NCI-H2196 (cell line): ENCODE results near the gene AP5B1.

ENCODE experiments used
- DNase-seq: peaks from one replicate; lab custom pipeline; 2025; ENCODE audit not compliant: unreplicated experiment; lab: John Stamatoyannopoulos, UW

Gene AP5B1

DNA sequence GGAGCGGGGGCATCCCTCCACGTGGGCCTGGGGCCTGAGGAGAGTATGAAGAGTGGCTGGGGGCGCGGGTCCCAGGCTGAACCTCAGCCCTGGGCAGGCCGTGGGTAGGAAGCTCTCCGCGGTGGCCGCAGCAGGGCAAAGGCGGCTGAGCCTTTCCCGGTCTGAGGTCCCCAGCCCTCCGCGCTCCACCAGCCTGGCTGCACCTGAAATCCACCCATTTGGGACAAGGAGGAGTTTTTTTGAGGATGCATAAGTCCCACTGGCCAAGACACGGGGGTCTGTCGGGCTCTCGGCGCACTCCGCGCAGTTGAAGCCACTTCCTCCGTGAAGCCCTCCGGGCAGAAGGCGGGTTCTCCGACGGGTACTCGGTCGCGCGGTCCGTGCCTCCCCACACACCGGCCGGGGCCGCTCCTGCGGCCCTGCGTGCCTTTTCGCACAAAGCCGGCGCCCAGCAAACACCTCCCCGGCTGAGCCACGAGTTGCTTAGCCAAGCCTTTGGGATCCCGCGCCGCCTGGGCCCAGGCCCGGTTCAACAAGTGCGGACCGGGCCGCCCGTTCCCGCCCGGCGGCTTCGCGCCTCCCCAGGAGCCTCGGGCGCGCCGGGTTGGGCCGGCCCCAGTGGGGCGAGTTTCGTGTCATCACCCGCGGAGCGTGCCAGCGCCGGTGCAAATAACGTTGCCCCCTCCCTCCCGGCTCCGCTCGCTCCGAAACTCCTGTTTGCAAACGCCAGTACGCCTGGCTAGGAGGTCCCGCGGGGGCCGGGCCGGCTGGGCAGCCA lies 5.4 kb upstream of the AP5B1 start:
- no peak for DNase-seq

DNA sequence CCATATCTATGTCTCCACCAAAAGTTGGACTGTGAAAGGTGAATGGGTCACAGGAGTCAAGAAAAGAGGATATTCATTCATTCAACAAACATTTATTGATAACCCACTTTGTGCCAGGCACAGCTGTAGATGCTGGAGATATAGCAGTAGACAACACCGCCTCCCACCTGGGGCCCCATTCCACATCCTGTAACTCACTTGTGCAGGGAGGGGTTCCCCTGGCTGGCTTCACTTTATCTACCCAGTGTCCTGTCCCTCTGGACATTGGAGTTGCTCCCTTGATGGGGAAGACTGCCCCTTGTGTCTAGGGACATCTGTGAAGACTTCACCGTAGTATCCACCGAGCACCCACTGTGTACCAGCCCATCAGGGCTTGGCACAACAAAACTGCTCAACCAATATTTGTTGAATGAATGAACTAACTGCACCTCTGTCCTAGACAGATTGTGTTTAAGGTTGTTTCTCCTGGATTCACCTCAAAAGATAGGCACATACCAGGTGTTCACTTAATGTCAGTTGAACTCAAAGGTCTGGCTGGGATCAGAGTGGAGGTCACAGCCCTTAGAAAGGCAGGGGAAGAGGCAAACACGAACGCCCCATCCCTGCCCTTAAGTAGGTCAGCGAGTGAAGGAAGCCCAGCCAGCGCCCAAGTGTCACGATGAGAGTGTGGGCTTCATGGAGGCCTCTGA lies 4.7 kb upstream of the AP5B1 start:
- DNase-seq: no peak

DNA sequence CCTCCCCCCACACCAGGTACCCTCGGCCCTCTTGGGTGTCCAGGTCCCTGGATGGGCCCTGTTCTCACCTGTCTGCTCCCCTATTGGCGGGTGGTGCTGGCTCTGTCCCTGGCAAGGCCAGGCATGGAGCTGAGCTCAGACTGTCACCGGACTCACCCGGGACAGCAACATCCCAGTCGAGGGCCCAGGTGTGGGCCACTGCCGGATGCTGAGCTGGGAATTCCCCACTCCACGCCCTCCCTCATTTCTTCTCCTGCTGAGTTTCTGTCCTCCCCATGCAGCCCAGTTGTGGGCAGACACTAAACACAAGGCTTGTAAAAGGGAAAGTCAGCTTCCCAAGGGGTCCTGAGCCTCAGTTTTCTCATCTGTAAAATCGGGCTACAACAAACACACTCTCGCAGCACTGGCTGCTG lies 2.0 kb upstream of the AP5B1 start:
- DNase-seq: no peak

DNA sequence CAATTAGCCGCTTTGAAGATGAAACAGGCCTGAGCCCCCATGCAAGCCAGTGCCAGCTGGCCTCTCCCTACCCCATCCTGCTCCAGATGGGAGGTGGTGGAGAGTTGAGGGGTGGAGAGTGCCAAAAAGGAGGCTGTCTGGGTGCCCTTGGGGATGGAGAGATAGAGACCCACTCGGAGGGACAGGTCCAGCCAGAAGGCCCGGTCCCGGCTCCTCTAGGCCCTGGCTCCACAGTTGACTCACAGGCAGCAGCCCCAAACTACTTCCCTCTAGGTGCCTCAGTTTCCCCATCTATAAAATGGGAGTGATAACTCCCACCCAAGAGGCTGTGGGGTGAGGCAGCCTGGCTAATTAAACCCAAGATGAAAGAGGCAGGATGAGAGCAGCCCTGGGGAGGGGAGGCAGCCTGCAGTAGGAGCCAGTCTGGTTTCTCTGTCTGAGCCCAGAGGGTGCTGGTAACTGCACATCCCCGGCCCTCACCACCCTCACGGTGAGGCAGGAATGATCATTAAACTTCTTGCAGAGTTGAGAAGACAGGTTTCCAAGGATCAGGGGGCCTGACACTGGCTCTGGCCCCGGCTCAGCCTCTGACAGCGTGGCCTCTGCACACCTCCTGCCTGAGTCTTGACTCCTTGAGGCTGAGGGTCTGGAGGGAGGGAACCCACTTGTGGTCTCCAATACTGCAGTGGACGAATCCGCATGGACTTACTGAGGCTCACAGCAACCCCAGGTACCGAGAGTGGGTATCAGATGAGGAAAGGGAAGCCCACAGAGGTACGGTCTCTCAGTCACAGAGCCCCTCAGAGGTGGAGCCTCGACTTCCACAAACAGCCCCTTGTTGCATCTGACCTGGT lies 1.4 kb upstream of the AP5B1 start:
- no peak for DNase-seq

DNA sequence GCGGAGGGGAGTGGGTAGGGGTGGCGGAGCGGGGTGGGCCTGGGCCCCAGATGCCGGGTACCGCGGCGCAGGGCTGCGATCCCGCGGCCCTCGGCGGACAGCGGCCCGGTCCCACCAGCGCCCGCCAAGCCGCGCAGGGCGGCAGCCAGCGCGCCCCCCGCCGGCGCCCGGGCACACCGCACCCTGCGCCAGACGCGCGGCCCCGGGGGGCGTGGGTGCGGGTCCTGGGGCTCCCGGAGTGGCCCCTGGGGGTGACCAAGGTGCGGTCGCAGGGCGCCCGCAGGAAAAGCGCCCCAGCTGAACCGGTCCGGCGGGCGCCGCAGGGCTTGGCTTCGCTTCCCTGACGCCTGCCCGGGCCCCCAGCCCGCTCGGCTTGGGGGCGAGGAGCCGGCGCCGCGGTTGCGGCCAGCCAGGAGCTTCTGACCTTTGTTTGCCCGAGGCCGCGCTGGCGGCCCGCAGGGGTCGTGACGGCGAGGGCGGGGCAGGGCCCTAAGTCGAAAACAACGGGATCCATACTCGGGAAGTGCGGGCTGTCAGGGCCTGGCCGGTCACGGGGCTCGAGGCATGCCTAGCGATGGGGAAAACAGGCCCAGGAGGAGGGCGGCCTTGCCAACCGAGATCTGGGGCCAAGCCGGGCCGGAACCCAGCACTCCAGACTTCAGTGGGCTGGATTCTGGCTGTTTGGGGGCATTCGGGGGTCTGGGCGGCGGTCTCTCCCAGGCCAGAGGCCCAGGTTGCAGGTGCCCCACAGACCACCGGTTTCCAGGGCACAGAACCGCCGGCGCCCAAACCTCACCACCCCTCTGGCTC lies 581 bp upstream of the AP5B1 start:
- DNase-seq: peak; percentile 60

DNA sequence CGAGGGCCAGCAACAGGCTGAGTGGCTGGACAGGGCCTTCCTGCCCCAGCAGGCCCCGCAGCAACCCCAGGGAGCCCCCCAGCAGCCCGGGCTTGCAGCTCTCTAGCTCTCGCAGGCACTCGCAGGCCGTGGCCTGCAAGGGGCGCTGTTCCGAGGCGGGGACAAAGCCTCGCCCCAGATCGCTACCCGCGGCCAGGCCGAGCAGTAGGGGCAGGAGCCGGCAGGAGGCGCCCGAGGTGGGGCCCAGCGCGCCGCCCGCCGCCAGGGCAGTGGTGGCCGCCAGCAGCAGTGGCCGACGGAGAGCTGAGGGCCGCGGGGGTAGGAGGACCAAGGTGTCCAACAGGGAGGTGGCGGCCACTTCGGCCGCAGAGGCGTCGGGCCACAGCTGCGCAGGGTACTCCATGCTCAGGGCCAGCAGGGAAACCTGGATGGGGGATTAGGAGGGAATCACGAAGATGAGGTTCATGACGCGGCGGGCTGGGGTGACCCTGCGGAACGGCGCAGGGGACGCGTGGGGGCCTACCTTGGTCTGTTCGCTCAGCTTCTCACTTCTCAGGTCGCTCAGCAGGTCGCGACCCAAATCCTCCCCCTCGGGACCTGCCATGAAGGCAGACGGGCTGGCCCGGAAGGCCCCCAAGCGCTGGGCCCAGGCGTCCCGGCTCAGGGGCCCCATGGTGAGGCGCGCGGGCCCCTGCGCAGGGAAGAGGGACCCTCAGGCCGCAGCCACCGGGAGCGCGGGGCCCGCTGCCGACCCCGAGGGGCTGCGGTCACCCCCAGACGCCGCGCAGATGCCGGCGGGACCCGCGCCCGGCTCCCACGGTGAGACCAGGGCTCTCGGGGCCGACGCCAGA lies 632 bp downstream of the AP5B1 start:
- peak; percentile 84 for DNase-seq

DNA sequence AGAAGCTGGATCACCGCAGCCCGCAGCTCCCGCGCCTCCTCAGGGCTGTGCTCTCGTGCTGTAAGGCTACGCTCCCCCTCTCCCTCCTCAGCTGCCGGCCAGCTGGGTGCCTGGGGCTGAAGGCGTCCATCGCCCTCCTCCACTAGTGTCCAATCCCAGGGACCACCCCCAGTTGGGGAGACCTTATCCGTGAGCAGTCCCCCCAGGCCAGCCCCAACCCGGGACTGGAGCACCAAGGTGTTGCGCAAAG lies 1.2 kb downstream of the AP5B1 start:
- no peak for DNase-seq

DNA sequence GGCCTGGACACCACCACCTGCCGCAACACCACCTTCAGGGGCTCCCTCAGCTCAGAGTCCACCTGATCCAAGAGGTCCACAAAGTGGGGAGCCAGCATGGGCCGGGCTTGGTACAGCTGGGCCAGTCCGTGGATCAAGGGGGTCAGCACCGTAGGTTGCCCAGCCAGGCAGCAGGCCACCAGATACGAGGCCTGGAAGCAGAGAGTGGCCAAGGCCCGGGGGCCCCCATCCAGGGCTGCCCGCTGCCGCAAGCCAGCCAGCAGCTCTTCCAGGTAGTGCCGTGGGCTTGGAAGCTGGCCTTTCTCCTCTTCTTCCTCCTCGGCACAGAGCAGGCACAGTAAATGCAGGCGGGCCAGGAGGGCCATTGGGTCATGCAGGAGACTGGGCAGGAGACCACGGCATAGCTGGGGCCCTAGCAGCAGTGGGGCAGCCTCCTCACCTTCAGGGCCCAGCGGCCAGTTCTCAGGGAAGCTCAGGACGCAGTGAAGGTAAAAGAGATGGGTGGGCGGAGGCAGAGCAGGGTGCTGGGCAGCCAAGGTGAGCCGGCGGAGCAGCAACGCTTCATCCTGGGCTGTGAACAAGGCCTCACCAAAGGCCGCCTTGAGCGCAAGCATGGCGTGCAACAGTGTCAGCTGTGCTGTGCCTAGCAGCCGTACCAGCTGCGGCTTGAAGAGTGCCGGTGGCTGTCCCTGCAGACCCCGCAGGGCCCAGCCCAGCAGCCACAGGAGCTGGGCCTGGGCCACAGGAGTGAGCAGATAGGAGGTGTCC lies 1.7 kb downstream of the AP5B1 start:
- DNase-seq: no peak

DNA sequence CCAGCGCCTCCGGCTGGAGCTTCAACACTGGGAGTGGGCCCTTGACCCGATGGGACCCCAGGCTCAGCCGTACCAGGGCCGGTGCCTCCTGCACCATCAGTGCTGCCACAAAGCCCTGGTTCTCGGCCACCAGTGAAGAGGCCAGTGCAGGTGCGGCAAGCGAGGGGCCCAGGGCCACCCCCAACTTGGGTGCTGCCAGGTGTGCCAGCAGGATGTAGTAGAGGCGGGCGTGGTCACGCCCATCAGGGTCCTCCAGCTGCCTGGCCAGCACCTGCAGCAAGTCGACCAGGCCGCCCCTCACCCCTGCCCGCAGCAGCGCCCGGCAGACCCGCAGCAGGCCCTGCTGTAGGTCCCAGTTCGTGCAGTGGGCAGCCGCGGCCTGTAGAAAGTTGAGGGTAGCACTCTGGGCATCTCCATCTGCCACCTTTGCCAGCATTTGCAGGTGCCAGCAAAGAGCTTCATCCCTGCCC lies 2.3 kb downstream of the AP5B1 start:
- no peak for DNase-seq

DNA sequence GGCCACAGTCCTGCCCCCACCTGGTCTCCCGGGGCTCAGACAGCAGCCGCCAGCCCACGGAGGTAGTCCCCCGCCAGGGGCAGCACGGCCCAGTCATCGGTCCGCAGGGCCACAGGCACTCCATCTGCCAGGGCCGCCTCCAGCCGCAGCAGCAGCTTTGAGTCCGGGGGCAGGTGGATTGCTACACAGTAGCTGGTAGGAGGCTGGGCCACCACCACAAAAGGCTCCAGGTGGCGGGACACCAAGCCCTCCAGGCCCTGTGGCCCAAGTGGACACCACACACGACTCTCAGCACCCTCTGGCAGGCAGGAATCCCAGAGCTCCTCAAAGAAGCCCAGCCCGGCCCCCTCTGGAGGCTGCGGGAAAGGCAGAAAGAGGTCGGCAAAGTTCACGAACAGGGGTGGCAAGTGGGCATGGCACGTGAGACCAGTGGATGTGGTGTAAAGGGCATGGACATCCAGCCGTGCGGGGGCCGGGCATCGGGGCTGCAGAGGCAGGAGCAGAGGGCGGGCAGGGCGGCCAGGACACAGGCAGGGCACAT lies 2.9 kb downstream of the AP5B1 start:
- DNase-seq: no peak

DNA sequence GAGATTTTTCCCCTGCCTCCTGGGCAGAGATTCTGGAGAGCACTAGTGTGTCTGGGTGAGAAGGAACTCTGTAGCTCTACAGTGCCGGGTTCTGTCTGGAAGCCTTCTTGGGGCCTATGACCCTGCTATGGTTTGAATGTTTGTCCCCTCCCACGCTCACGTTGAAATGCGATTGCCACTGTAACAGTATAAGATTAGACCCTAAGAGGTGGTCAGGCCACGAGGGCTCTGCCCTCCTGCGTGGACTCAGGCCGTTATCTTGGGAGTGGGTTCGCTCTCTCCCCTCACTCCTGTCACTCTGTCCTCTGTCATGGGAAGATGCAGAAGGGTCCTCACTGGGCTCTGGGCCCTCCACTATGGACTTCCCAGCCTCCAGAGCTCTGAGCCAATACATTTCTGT lies 3.5 kb downstream of the AP5B1 start:
- DNase-seq: no peak

DNA sequence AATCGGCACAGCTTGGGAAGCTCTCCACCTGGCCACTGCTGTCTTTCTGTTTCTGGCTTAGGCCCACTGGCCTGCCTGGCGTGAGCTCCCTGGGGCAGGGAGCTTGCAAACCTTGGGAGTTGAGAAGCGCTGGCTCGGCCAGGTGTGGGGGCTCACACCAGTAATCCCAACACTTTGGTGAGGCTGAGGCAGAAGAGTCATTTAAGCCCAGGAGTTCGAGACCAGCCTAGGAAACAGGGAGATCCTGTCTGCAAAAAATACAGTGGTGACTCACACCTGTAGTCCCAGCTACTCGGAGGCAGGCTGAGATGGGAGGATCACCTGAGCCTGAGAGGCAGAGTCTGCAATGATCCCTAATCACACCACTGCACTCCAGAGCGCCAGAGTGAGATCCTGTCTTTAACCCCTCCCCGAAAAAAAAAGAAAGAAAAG lies 4.0 kb downstream of the AP5B1 start:
- DNase-seq: no peak

DNA sequence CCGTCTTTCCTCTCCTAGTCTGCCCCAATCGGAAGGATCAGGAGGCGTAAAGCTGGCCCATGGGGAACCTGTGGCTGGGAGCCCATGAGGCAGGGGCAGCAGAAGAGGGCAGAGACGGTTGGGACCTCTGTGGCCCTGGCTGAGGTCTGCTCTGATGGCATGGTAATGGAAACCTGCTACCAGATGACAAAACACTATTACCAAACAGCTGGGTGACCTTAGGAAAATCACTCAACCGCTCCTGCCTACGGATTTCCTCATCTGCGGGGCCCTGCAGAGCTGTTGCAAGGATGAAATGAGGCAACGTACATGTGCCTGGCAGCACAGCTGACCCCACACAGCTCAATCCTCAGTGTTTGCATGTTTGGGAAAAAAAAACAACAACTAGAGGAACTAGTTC lies 4.6 kb downstream of the AP5B1 start:
- DNase-seq: no peak

DNA sequence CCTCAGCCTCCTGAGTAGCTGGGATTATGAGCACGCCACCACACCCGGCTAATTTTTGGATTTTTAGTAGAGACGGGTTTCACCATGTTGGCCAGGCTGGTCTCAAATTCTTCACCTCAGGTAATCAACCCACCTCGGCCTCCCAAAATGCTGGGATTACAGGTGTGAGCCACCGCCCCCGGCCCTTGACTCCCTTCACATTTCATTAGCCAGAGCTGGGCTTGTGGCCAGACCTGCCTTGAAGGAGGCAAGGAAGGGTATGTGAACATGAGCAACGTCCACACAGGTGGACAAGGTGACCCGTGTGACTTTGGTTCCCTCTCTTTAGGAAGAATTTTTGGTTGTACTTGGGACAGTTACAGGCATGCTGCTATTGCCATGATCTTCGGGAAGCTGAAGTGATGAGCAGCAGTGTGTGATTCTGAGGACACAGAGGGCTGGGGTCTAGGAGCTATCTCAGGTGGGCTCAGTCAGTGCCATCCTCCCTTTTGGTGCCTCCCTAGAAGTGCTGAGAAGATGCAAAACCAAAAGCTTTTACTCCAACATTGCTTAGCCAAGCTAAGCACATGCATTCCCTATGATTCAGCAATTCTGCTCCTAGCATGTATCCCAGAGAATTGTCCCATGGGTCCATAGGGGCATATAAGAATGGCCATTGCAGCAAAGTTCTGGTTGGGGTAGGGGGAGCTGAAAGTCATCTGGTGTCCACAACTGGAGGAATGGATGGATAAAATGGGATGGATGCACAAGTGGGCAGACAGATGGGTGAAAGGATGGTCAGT lies 6.1 kb downstream of the AP5B1 start:
- no peak for DNase-seq

DNA sequence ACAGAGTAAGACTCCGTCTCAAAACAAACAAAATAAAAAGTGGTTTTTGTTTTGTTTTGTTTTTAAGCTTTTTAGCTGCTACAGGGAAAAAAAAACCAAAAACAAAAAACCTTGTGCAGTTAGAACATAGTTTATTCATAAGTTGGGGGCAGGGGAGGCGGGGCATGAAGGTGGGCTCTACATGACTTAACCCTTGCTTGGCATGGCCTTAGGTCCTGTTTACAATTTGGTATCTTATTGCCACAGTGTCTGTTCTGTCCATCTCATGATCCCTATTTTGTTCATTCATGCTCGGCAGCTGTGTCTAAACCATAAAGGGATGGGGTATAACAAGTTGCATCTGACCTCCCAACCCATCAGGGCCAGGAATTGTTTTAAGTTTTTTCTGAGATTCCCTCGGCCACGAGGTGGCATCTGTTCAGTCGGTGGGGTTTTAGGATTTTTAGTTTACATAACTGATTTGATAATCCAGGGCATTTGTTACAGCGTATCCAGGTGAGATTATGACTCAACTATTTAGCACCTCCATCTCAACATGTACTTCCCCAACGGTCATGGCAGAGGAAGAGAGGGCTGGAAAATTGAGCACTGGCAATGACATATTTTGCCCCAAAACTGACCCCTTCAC lies 6.9 kb downstream of the AP5B1 start:
- no peak for DNase-seq

DNA sequence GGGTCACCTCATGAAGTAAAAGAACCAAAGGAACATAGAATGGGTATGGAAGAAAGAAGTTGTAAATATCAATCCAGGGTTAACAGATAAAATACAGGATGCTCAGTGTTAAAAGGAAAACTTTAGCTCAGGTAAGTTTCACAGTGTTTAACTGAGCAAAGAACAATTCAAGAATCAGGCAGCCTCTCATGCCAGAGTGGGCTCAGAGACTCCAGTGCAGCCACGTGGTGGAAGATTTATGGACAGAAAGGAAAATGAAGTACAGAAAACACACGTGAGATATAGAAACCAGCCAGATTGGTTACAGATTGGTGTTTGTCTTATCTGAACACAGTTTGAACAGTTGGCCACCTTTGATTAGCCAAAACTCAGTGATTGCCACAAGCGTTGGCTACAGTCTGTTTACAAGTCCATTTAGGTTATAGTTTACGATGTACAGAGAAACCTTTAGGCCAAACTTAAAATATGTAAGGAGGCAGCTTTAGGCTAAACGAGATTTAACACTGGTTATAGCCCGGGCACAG lies 9.1 kb downstream of the AP5B1 start:
- no peak for DNase-seq

DNA sequence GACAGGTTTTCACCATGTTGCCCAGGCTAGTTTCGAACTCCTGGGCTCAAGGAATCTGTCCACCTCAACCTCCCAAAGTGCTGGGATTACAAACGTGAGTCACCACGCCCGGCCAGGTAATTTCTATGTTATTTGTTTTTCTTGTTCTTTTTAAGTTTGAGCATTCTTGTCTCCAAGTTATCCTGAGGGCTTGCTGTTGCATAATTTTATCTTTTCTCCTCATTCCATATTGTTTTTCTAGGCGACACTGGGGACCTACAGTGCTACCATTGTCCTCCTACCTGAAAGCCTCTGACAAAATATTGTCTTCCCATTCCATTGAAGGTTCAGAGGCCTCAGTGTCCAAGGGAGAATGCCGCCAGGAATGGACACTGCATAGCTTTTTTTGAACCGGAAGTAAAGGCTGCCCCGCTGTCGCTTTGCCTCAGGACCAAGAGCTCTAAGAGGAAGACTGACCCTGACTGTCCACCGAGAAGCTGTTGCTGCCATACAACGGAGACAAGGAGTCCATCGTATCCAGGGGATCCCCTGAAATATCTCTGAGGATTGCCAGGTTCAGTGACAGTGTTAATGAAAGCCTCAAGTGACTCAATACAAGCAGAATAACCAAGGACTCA lies 9.7 kb downstream of the AP5B1 start:
- no peak for DNase-seq
